HG03135 (cell line): ENCODE results near the gene EXO5.
"Not testable (repeated sequence)": the region's sequence is repeated elsewhere in the genome, so short reads cannot be mapped to it uniquely, and the experiment has no call there.

Experiments
- ATAC-seq: cut with Tn5 transposase; IDR thresholded peaks from one replicate; pipeline ENCODE4 v1.9.1; 2021; ENCODE audit warnings: mild to moderate bottlenecking, moderate library complexity; ENCODE audit not compliant: unreplicated experiment

The EXO5 gene, protein sequence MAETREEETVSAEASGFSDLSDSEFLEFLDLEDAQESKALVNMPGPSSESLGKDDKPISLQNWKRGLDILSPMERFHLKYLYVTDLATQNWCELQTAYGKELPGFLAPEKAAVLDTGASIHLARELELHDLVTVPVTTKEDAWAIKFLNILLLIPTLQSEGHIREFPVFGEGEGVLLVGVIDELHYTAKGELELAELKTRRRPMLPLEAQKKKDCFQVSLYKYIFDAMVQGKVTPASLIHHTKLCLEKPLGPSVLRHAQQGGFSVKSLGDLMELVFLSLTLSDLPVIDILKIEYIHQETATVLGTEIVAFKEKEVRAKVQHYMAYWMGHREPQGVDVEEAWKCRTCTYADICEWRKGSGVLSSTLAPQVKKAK

GRCh38 chr1:40508375-40509341, at the start of gene EXO5:
EXO5 (plus strand) TSS chr1:40508767; CDS start chr1:40514545, 5,778 bp downstream.
- peak; percentile 84 for ATAC-seq

- ATAC-seq = no peak
These were observed 45.5 kb upstream of the EXO5 start for GRCh38 chr1:40462956-40463590.

GRCh38 chr1:40469327-40469726, 39.2 kb upstream of the EXO5 start:
- no peak for ATAC-seq

GRCh38 chr1:40475268-40475667, 33.3 kb upstream of the EXO5 start:
- ATAC-seq = no peak

DNA sequence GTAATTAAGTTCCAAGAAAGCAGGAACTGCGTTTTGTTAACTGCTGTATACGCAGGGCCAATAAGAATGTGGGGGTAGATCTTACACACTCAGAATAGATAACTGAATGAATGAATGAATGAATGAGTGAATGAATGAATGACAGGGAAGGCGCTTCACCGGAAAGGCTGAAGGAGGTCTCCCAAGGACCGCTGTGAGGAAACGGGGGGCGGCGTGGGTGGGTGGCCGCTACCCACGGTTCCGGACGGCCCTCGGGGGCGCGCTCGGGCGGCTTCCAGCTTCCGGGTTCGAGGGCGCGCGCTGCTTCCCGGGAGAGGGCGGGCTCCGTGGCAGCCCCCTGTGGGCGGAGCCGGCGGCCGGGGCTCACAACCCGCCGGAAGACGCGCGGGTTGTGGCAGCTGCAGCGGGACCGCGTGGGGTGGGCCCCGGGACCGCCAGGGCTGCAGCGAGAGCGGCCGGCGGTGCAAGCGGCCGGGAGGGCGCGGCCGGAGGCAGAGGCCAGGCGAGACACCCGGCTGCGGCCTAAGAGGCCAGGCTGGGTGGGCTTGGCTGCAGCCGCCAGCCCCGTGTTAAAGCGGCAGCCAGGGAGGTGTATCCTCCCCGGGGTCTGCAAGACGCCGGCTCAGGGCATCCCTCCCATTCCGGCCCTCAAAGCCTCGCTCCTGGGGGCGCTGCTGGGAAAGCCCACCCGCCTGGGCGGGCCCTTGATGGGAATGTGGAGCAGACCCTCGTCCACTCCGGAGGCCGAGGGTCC, 31.5 kb upstream of the EXO5 start, which contains the start of gene ZFP69:
Gene ZFP69, plus strand, starts transcription at position 367 of the 754 bp plus-strand sequence. CDS start 2,072 bp downstream, outside the sequence.
- peak; percentile 68 for ATAC-seq

DNA sequence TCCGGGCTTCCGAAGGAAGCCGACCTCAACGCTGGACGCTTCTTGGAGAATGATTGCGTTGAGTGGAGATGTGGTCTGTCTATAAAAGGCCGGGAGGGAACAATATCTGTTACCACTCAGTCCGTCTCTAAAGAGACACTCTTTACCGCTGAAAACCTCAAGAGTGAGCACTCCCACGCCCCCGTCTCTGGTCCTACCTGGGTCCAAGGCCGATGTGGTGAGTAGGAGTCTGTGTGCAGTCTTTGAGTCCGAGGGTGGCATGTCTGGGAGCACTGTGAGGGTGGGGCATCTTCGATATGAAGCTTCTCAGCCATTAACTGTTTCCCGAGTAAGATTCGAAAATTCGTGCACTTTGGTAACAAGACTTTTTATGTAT, 30.9 kb upstream of the EXO5 start:
- ATAC-seq = peak; percentile 30

DNA sequence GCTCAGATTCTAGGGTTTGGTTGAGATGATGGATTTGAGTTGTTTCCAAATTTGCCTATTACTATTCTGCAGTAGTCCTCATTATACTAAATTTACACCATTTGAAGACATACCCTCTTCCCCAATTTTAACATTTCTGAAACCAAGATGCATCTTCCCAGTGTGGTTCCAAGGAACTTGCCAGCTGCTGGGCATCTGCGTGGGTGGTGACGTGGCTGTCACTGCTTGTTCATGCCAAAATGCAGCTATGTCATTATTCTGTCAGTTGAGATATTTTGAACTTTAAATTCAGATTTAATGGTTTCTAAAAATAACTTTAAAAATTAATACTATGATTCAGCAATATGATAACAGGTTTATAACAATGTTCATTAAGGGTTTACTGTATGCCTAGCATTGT, 30.3 kb upstream of the EXO5 start:
- ATAC-seq = no peak

GRCh38 chr1:40479156-40479555, 29.4 kb upstream of the EXO5 start:
- no peak for ATAC-seq

- no peak for ATAC-seq
These were observed 13.2 kb upstream of the EXO5 start for GRCh38 chr1:40495315-40495903.

- not testable (repeated sequence) for ATAC-seq
These were observed 5.9 kb upstream of the EXO5 start for GRCh38 chr1:40502651-40503050.

DNA sequence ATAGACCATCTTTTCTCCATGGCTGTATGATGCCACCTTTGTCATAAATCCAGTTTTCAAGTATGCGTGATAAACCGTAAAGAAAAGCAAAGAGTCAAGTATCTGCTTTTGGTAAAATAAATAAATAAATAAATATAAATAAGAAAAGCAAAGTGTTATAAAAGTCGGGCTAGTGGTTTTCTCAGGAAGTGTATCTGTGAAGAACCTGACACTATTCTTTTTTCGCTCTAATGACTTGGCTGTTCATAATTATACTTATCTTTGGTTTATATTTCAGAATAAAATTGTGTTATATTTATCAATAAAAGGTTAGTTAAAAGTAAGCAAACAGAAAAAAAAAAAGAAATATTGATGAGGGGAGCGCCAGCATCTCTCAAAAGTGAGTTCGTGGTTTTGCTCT, 594 bp upstream of the EXO5 start:
- no peak for ATAC-seq

DNA sequence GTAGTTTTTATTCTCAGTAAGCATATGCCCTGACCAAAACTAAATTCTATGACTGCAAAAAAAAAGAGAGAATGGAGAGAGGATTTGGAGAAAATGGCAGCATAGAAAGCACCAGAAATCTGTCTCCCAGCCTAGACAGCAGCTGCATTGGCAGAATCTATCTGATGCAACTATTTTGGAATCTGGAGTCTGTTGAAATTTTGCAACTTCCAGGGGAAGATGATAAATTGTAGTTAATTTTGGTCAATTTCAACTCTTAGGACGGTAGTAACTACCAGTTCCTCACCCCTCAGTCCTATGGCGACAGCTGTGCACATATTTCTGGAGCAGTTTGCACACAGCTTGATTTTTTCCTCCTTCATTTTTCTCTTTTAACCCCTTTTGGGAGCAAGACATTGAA, 10.9 kb downstream of the EXO5 start:
- ATAC-seq = no peak

DNA sequence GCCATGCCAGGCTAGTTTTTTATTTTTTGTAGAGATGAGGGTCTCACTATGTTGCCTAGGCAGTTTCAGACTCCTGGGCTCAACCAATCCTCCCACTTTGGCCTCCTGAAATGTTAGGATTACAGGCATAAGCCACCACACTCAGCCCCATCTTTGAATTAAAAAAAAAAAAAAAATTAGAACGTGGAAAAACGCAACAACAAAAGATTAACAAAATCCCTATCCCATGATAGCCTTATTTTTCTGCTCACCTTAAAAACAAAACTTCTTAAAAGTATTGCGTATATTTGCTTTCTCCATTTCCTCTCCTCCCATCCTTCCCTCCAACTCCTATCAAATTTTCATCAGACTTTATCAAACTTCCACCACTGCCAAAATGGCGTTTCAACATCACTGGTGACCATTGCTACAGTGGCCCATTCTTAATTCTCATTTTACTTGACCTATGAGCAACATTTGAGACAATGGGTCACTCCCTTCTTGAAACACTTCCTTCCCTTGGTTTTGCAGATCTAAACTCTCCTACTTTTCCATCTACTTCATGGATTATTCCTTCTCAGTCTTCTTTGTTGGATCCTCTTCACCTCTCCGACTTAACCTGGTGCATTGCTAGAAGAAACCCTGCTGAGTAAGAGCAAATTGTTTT, 22.3 kb downstream of the EXO5 start:
- ATAC-seq = peak; percentile 8

- peak; percentile 87 for ATAC-seq
These were observed 23.0 kb downstream of the EXO5 start, which contains the start of gene ZNF684 for GRCh38 chr1:40531381-40532061. ZNF684 (plus strand) TSS chr1:40531637; CDS start chr1:40533167, 1,530 bp downstream.

DNA sequence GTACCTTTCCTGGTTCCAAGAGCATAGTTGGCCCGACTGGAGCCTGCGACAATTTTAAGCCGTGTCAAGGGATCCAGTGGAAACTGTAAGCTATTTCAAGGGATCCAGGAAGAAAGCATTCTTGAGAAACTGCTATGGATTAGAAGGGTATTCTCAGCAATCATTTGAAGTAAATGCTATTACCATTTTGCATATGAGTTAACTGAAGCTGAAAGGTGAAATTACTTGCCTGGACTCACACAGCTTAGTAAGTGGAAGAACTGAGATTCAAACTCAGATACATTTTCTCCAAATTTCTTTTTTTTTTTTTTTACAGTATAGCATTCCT, 23.5 kb downstream of the EXO5 start:
- ATAC-seq = no peak

- ATAC-seq = no peak
These were observed 24.4 kb downstream of the EXO5 start for GRCh38 chr1:40532844-40533424.

GRCh38 chr1:40534589-40534988, 26.0 kb downstream of the EXO5 start:
- ATAC-seq = no peak

DNA sequence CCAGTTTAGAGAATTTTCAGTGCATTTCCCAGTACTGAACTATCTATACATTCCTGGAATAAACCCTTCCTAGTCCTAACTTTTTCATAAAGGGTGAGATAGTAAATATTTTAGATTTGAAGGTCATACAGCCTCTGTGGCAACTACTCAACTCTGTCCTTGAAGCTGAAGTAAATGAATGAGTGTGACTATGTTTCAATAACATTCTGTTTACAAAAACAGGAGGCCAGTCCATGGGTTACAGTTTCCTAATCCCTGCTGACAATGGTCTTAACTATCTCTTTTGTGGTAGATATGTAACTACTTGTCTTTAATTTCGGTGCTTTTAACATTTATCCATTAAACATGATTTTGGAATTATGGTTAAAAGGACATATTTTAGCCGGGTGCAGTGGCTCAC, 27.2 kb downstream of the EXO5 start:
- no peak for ATAC-seq

GRCh38 chr1:40539338-40539737, 30.8 kb downstream of the EXO5 start:
- ATAC-seq = no peak
